DMS 273 (cell line): ENCODE measurements around the gene DNAI7.

Source experiments
- DNase-seq: peaks from one replicate; lab custom pipeline; 2025; ENCODE audit not compliant: unreplicated experiment; lab: John Stamatoyannopoulos, UW

Gene DNAI7

DNA sequence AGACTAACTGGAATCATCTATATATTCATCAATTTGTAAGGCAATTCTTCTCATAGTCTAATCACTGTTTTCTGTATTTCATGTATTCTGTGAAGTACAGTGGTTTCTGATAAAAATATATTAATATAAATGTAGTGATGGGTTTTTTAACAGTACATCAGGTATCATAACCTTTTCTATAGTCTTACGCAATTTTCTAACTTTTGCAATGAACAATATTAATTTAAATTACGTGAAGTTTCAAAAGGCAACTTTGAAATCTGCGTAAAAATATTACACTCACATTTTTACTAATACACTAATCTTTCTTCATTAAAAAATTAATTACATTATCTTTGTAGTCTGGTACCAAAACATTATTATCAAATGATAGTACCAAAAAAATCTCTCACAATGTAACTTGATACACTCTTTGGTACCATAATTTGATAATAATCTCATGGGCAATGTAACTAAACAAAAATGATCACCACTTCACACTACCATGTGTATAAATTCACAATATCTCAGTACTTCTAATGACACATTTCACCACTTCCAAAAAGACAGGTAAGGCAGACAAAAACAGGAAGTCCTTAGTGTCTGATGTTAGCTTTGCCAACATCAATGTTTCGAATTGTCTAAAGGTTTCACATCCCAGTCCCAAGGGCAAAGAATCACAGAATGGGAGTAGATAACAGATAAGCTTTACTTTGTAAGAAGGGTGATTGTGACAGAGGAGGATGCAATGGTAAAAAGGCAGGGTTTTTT lies 8.7 kb downstream of the DNAI7 start:
- no peak for DNase-seq

DNA sequence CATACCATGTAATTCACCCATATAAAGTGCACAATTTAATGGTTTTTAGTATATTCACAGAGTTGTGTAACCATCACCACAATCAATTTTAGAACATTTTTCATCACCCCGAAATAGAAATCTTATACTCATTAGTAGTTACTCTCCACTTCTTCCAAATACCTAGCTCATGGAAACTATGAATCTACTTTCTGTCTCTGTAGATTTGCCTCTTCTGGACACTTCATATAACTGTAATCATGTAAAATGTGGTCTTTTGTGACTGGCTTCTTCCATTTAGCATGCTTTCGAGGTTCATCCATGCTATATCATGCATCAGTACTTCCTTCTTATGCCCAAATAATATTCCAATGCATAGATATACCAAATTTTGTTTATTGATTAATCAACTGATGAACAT lies 10.8 kb downstream of the DNAI7 start:
- no peak for DNase-seq

GRCh38 chr12:25182765-25183164 lies 12.2 kb downstream of the DNAI7 start:
- DNase-seq: no peak

DNA sequence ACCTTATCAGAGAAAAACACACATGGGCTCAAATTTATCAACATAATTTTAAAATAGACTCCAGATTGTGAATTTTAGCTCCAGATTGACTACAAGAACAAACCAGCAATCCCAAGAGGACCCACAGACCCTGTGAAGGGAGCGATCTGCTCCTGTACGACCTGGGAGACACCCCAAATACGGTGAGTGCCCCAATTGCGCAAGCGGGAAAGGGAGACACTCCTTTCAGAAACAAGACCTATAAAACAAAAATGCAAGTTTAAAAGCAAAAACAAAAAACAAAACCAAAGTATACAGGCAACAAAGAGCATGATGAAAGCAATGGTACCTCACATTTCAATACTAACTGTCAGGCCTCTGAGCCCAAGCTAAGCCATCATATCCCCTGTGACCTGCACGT lies 32.1 kb downstream of the DNAI7 start:
- DNase-seq: no peak

DNA sequence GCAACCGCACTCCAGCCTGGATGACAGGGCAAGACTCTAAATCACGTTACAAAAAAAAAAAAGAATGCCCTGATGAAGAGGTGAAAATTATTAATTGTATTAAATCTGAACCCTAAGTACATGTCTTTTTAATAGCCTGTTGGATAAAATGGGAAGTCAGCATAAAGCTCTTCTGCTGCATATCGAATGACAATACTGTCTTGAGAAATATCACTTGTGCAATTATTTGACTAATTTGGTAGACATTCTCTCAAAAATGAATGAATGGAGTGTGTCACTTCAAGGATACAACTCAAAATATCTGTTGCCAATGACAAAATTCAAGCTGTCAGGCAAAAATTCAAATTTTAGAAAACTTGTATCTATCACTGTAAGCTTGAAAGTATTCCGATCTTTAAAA lies 38.9 kb downstream of the DNAI7 start:
- DNase-seq: no peak

DNA sequence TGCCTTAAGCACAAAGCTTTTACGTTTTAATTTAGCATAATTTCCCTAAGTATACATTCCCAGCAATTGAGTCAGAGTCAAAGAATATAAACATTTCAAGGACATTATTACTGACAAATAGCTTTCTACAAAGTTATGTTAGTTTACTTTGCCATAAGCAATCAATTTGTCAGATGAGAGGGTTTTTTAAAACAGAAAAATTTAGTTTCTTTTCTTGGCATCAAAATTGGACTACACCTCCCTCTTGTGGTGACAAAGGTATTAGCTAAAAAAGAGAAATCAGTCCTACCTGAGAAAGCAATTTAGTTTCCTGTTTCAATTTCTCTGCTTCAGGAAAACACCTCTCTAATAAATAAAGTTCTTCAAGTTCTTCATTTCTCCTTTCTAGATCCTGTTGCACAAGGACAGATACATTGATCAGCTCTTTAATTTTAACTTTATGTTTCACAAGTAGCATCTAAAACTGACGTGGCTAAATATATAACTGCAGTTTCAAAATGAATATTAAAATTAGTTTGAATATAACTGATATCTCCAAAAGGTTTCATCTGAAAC lies 39.9 kb downstream of the DNAI7 start:
- peak; percentile 39 for DNase-seq

DNA sequence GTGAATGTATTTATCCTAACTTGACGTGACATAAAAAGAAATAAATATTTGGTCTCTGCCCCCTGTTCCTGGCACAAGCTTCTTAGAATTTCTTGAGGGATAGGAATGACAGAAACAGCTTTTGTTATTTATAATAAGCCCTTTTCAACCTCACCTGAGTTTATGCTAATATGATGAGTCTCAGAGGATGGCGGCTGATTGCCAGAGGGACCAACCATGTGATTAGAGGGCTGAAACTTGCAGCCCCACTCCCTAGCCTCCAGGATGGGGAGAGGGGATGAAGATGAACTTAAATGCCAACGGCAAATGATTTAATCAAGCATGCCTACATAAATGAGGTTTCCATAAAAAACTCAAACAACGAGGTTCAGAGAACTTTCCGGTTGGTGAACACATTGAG lies 42.9 kb downstream of the DNAI7 start:
- DNase-seq: no peak

DNA sequence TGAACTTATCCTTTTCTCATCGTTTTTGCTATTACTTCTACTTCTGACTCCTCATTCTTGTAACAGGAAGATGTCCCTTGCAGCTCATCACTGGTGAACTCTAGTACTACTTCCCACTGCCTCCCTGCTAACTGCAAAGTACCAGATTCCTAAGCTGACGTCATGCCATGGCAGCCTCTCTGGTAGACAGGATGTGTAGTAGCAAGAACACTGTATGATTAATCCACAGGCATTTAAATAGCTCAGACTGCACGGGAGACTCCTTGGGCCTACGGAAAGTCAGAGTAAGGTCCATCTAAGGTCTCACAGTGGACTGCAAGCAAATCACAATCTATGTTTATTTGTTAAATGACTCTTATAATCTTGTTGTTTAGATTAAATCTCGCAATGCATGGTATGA lies 43.5 kb downstream of the DNAI7 start:
- DNase-seq: peak; percentile 1

- DNase-seq: no peak
Measured at GRCh38 chr12:25146686-25147085, 48.3 kb downstream of the DNAI7 start.

- DNase-seq: peak; percentile 11
Measured at GRCh38 chr12:25135531-25136154, 59.3 kb downstream of the DNAI7 start.

- DNase-seq: no peak
Measured at GRCh38 chr12:25131270-25131669, 63.7 kb downstream of the DNAI7 start.

- peak; percentile 69 for DNase-seq
Measured at GRCh38 chr12:25130741-25131188, 64.2 kb downstream of the DNAI7 start.

GRCh38 chr12:25126746-25127145 lies 68.2 kb downstream of the DNAI7 start:
- no peak for DNase-seq

DNA sequence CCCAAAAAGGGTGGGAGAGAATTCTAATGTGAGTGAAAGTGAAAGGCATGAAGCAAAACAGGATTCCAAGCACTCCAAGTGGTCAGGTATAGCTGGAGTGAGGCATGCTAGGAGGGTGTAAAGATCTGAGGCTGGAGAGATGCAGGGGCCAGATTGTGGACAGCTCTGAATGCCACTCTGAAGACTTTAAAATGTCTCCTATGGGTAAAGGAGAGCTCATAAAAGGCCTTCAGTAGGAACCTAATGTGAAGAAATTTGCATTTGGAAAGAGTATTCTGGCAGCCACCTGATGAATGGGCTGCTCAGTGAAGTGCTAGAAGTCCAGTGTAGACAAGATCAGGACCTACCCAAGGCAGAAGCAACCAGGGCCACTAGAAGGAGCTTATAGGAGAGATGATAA lies 68.9 kb downstream of the DNAI7 start:
- no peak for DNase-seq

DNA sequence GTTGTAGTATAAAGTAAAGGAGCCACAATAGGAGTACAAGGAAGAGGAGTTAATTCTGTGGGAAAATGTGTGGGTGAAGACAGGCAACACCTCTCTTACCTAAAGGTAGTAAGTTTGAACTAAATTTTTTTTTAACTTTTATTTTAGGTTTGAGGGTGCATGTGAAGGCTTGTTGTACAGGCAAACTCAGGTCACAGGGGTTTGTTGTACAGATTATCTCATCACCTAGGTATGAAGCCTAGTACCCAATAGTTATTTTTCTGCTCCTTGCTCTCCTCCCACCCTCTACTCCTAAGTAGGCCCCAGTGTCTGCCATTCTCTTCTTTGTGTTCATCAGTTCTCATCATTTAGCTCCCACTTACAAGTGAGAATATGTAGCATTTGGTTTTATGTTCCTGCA lies 70.5 kb downstream of the DNAI7 start:
- DNase-seq: no peak

GRCh38 chr12:25123126-25123525 lies 71.8 kb downstream of the DNAI7 start:
- DNase-seq: no peak

- no peak for DNase-seq
Measured at GRCh38 chr12:25121916-25122315, 73.0 kb downstream of the DNAI7 start.

DNA sequence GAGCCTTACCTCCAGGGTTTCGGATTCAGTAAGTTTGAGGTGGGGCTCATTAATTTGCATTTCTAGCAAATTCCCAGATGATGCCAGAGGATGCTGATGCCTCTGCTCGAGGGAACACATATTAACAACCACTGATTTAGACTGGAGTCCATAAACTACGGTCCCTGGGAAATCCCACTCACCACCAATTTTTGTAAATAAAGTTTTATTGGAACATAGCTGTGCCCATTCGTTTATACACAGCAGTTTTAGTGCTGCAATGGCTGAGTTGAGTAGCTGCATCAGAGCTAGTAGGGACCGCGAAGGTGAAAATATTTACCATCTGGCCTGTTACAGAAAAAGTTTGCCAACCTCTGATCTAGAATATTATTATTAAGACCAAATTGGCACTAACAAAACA lies 73.8 kb downstream of the DNAI7 start:
- no peak for DNase-seq

GRCh38 chr12:25119020-25119419 lies 75.9 kb downstream of the DNAI7 start:
- DNase-seq: peak; percentile 4

DNA sequence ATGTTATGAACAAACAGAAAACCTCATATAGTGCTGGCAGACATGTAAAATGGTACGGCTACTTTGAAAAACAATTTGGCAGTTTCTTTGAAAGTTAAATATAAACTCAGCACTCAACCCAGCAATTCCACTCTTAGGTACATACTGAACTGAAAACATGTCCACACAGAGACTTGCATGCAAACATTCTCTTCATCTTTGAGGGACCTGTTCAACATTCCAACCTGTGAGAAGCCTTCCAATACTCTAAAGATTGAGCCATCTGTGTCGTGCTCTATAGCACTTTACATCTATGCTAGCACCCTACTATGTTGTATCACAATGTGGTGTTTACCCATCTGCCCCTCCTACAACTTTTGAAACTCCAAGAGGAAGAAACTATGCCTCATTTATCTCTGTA lies 79.3 kb downstream of the DNAI7 start:
- no peak for DNase-seq

DNA sequence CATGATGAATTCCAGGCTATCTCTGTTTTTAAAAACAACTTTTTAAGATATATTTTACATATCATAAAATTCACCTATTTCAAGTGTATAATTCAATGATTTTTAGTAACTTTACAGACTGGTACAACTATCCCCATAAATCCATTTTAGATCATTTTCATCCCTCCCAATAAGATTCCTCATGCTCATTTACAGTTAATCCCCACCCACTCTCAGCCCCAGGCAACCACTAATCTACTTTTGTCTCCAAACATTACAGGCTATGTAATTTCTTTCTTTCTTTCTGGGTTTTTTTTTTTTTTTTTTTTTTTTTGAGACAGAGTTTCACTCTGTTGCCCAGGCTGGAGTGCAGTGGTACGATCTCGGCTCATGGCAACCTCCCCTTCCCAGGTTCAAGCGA lies 81.3 kb downstream of the DNAI7 start:
- DNase-seq: no peak

DNA sequence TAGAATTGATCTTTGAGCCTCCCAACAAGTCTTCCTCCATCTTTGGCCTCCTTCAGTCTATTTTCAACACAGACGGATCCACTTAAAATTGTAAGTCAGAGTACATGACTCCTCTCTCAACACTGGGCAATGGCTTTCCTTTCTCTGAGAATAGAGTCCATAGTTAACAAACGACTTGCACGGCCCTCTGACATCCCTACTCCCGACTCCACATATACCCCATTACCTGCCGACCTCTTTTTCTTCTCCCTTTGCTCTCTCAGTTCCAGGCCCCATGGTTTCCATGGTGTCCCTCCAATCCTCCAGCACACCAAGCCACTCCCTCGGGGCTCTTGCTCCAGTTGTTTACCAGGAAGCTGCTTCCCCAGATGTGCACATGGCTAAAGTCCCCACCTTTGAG lies 84.7 kb downstream of the DNAI7 start:
- DNase-seq: no peak

GRCh38 chr12:25107920-25108319 lies 87.0 kb downstream of the DNAI7 start:
- DNase-seq: no peak
